ENCODE data around the gene NSRP1. TPM values are rescaled to one million over a fixed set of nuclear protein-coding genes. Genes with fewer than 3 reads are reported as not detected.

NSRP1 gene
- total RNA-seq, 3 donors from 2014 or later, result 24.5 to 41.7 (median 24.7) TPM

GRCh38 chr17:30187573-30187972 lies 71.0 kb downstream of the NSRP1 start:
- no peak for DNase-seq
- intact Hi-C loops (cut with DNase I, micrococcal nuclease), result no loop called here

GRCh38 chr17:30188211-30188939 lies 71.8 kb downstream of the NSRP1 start:
- no peaks in the 10 kb centered on the region for H3K9me3 ChIP-seq
- TF ChIP-seq CTCF (IDR thresholded peaks at IDR 0.05), result no peak
- no peak for DNase-seq
- H3K4me1 ChIP-seq (ENCODE audit: low read depth), result no peaks in the 10 kb centered on the region
- ATAC-seq, result no peak
- no peaks in the 10 kb centered on the region for H3K36me3 ChIP-seq (ENCODE audit: low read depth)
- H3K4me3 ChIP-seq, result no peak overlapping the region
- intact Hi-C loops (cut with DNase I, micrococcal nuclease), result no loop called here

More at GRCh38 chr17:30187573-30187972, 71.0 kb downstream of the NSRP1 start:
- Histone ChIP-seq H3K36me3 (ENCODE audit: low read depth) (no peaks in the 10 kb centered on the region), H3K4me1 (ENCODE audit: low read depth) (no peaks in the 10 kb centered on the region), H3K9me3 (no peaks in the 10 kb centered on the region), H3K4me3 (no peak overlapping the region)
- ATAC-seq, result no peak
- TF ChIP-seq CTCF (IDR thresholded peaks at IDR 0.05), result no peak

- Histone ChIP-seq H3K9me3 (no peaks in the 10 kb centered on the region), H3K4me1 (ENCODE audit: low read depth) (no peaks in the 10 kb centered on the region), H3K36me3 (ENCODE audit: low read depth) (no peaks in the 10 kb centered on the region), H3K4me3 (no peak overlapping the region)
- no peak for TF ChIP-seq CTCF (IDR thresholded peaks at IDR 0.05)
- ATAC-seq (no peak), DNase-seq (no peak)
- intact Hi-C loops (cut with DNase I, micrococcal nuclease), result no loop called here
These were observed 74.5 kb downstream of the NSRP1 start for GRCh38 chr17:30191072-30191471.

- no peaks in the 10 kb centered on the region for H3K4me1 ChIP-seq (ENCODE audit: low read depth)
- no peak for DNase-seq
- no peak overlapping the region for H3K4me3 ChIP-seq
- H3K9me3 ChIP-seq, result no peaks in the 10 kb centered on the region
- H3K36me3 ChIP-seq (ENCODE audit: low read depth), result no peaks in the 10 kb centered on the region
- no peak for ATAC-seq
- no peak for TF ChIP-seq CTCF (IDR thresholded peaks at IDR 0.05)
- intact Hi-C loops (cut with DNase I, micrococcal nuclease), result no loop called here
These were observed 79.9 kb downstream of the NSRP1 start for GRCh38 chr17:30196504-30196903.

- no peak for TF ChIP-seq CTCF (IDR thresholded peaks at IDR 0.05)
These were observed 80.8 kb downstream of the NSRP1 start for GRCh38 chr17:30197416-30197815.

More at GRCh38 chr17:30197416-30197815, 80.8 kb downstream of the NSRP1 start:
- H3K36me3 ChIP-seq (ENCODE audit: low read depth), result no peaks in the 10 kb centered on the region
- intact Hi-C loops (cut with DNase I, micrococcal nuclease), result no loop called here
- H3K9me3 ChIP-seq, result no peaks in the 10 kb centered on the region
- no peak for DNase-seq
- ATAC-seq, result no peak
- no peaks in the 10 kb centered on the region for H3K4me1 ChIP-seq (ENCODE audit: low read depth)
- H3K4me3 ChIP-seq, result no peak overlapping the region

All from mucosa of descending colon (tissue), 3 donors.